Right atrium auricular region (tissue), 2 donors: ENCODE measurements around the gene GALNT18. TPM values are rescaled to one million over a fixed set of nuclear protein-coding genes. Genes with fewer than 3 reads are reported as not detected.

ENCODE experiments used
- DNase-seq: peaks from one replicate; pipeline ENCODE4 v3.0.0-alpha.2; 2019; ENCODE audit warnings: low spot score
- H3K27ac ChIP-seq, 2 donors: fragments of 200-600 bp; sonication (generic); 1 replicate in 1 of 2; 2 replicates in 1 of 2; pipeline ENCODE4 v1.5.1; 2016 to 2019
- H3K27me3 ChIP-seq, 2 donors: fragments of 200-600 bp; sonication (generic); one replicate each; pipeline versions ENCODE4 v1.5.1 to v1.6.0; 2017 to 2019
- H3K36me3 ChIP-seq: fragments of 200-600 bp; sonication (generic); one replicate; pipeline ENCODE4 v1.5.1; 2016
- H3K4me1 ChIP-seq, 2 donors: fragments of 200-600 bp; sonication (generic); one replicate each; pipeline versions ENCODE4 v1.5.1 to v1.6.0; 2017 to 2019
- H3K4me3 ChIP-seq, 2 donors: fragments of 200-600 bp; sonication (generic); 1 replicate in 1 of 2; 2 replicates in 1 of 2; pipeline ENCODE4 v1.5.1; 2017 to 2019; ENCODE audit warnings: mild to moderate bottlenecking in 1 of 2, moderate library complexity in 1 of 2
- H3K9me3 ChIP-seq, 2 donors: fragments of 200-600 bp; sonication (generic); one replicate each; pipeline ENCODE4 v1.5.1; 2019
- total RNA-seq, 2 donors: library from RNA; depleted of rRNA; stranded (reverse); fragments of >200 nt; gene quantifications; one replicate each; pipeline ENCODE4 v1.1.0, GENCODE V29; 2016
- TF ChIP-seq, protein P1 (sequence below), 2 donors: fragments of 200-600 bp; sonication (generic); IDR thresholded peaks; one replicate each; pipeline ENCODE4 v1.5.1; 2019; ENCODE audit warnings: antibody characterized with exemption in 2 of 2

GALNT18 gene
- total RNA-seq, 2 donors from 2014 or later, result 22.2 to 26.8 TPM

- no peak overlapping the region for H3K27ac ChIP-seq
- no peaks in the 10 kb centered on the region for H3K36me3 ChIP-seq
- DNase-seq, result no peak
- TF ChIP-seq, protein P1, sequence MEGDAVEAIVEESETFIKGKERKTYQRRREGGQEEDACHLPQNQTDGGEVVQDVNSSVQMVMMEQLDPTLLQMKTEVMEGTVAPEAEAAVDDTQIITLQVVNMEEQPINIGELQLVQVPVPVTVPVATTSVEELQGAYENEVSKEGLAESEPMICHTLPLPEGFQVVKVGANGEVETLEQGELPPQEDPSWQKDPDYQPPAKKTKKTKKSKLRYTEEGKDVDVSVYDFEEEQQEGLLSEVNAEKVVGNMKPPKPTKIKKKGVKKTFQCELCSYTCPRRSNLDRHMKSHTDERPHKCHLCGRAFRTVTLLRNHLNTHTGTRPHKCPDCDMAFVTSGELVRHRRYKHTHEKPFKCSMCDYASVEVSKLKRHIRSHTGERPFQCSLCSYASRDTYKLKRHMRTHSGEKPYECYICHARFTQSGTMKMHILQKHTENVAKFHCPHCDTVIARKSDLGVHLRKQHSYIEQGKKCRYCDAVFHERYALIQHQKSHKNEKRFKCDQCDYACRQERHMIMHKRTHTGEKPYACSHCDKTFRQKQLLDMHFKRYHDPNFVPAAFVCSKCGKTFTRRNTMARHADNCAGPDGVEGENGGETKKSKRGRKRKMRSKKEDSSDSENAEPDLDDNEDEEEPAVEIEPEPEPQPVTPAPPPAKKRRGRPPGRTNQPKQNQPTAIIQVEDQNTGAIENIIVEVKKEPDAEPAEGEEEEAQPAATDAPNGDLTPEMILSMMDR (IDR thresholded peaks at IDR 0.05), result no peak
- peaks cover 0 to 36% of the 10 kb centered on the region in 2 donors for H3K4me1 ChIP-seq
- no peaks in the 10 kb centered on the region for H3K9me3 ChIP-seq
- no peaks in the 10 kb centered on the region for H3K27me3 ChIP-seq
- H3K4me3 ChIP-seq, result no peak overlapping the region
Measured at GRCh38 chr11:11605821-11606450, 15.9 kb downstream of the GALNT18 start.

DNA sequence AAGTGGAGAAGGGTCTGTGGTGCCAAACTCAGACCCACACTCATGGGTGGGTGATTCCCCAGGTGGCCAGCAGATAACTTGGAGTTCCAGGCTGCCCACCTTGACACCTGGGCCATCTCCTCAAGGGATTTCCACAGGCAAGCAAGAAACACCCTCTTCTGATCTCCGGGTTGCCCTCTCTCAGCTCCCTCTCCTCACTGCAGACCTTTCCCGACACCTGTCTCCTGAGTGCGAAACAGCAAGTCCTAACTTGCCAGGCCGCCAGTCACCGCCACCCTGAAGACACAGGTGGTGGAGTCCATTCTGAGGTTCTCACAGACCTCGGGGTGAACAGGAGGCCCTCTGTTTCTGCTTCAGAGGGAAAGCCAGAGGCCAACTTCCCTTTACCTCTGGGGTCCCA is 16.6 kb downstream of the GALNT18 start:
- TF ChIP-seq, protein P1 (IDR thresholded peaks at IDR 0.05), result no peak
- Histone ChIP-seq H3K36me3 (no peaks in the 10 kb centered on the region), H3K4me3 (no peak overlapping the region), H3K27ac (no peak overlapping the region), H3K27me3 (no peaks in the 10 kb centered on the region), H3K4me1 (peaks cover 0 to 29% of the 10 kb centered on the region in 2 donors), H3K9me3 (no peaks in the 10 kb centered on the region)
- DNase-seq, result no peak

GRCh38 chr11:11604370-11604990 is 17.3 kb downstream of the GALNT18 start:
- H3K4me3 ChIP-seq, result no peak overlapping the region
- no peaks in the 10 kb centered on the region for H3K27me3 ChIP-seq
- no peak overlapping the region for H3K27ac ChIP-seq
- DNase-seq, result no peak
- TF ChIP-seq, protein P1 (IDR thresholded peaks at IDR 0.05), result no peak
- peaks cover 0 to 23% of the 10 kb centered on the region in 2 donors for H3K4me1 ChIP-seq
- no peaks in the 10 kb centered on the region for H3K36me3 ChIP-seq
- no peaks in the 10 kb centered on the region for H3K9me3 ChIP-seq

GRCh38 chr11:11602011-11602410 is 19.8 kb downstream of the GALNT18 start:
- no peak for DNase-seq

DNA sequence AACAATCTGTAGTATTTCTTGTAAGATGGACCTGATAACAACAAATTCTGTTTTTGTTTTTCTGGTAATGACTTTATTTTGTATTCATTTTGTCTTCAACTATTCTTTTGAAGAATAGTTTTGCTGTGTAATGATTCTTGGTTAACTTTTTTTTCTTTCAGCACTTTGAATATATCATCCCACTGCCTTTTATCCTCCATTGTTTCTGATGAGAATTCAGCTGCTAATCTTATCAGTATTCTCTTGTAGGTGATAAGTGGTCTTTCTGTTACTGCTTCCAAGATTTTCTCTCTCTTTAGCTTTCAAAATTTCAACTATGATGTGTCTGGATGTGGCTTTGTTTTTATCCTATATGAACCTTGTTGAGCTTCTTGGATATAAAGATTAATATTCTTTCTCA is 21.5 kb downstream of the GALNT18 start:
- Histone ChIP-seq H3K27me3 (no peaks in the 10 kb centered on the region), H3K4me3 (no peak overlapping the region), H3K4me1 (no peaks in the 10 kb centered on the region), H3K9me3 (no peaks in the 10 kb centered on the region), H3K27ac (no peak overlapping the region), H3K36me3 (no peaks in the 10 kb centered on the region)
- no peak for DNase-seq
- TF ChIP-seq, protein P1 (IDR thresholded peaks at IDR 0.05), result no peak

More at GRCh38 chr11:11602011-11602410, 19.8 kb downstream of the GALNT18 start:
- H3K9me3 ChIP-seq, result no peaks in the 10 kb centered on the region
- H3K4me1 ChIP-seq, result no peaks in the 10 kb centered on the region
- TF ChIP-seq, protein P1 (IDR thresholded peaks at IDR 0.05), result no peak
- no peaks in the 10 kb centered on the region for H3K36me3 ChIP-seq
- no peak overlapping the region for H3K27ac ChIP-seq
- no peaks in the 10 kb centered on the region for H3K27me3 ChIP-seq
- no peak overlapping the region for H3K4me3 ChIP-seq
